Measurements from ENCODE around the gene SLC22A31. TPM values are rescaled to one million over a fixed set of nuclear protein-coding genes. Genes with fewer than 3 reads are reported as not detected.
A peak's percentile ranks its signal among the peaks of the same experiment; 100 is the strongest.

SLC22A31 gene
- total RNA-seq, 2 donors from 2014 or later: 0.75 TPM; not detected in 1

- Histone ChIP-seq H3K27ac (no peak overlapping the region), H3K4me1 (peaks cover 0 to 31% of the 10 kb centered on the region in 2 donors), H3K4me3 (no peak overlapping the region), H3K9me3 (no peaks in the 10 kb centered on the region), H3K27me3 (no peaks in the 10 kb centered on the region), H3K36me3 (peaks cover 1% of the 10 kb centered on the region)
- no peak for DNase-seq (ENCODE audit: low spot score)
- no peak for TF ChIP-seq CTCF (IDR thresholded peaks at IDR 0.05)
These were observed 43.3 kb downstream of the SLC22A31 start for GRCh38 chr16:89156740-89157645.

DNA sequence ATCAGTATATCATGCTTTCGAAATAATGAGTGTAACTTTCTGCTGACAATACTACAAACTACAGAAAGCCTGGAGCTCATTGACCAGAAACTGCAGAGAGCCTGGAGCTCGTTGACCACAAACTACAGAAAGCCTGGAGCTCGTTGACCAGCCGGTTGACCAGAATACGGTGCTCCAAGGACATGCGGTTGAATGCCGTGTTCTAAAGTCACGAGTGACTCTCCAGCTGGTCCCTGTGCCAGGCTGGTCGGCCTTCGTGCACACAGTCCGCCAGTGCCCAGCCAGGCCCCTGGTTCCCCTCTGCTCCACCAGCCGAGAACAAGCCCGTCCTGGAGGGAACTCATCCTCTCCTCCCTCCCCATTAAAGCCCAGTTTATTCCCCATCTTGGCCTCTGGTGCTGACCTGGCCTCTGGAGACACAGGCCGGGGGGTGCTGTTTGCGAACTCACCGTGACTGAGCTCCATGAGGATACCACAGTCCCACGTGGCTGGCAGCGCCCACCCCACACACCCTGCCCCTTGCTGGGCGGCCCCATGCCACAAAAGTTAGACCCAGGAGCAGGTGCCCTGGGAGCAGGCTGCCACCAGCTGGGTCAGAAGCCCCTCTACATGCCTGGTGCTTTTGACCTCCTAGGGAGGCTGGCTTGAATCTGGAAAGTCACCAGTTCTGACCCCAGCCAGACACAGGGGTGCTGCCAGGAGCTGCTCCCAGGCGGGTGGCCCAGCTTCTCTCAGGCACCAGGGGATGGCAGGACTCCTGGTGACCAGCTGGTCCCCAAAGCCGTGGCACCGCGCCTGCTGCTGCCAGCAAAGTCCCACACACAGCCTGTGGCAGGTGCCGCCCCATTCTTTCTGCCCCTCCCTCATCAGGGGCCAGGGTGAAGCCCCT lies 44.2 kb downstream of the SLC22A31 start:
- peaks cover 0 to 31% of the 10 kb centered on the region in 2 donors for H3K4me1 ChIP-seq
- no peak for TF ChIP-seq CTCF (IDR thresholded peaks at IDR 0.05)
- peak overlapping the region in 1 of 2 donors; percentile 20 for H3K27ac ChIP-seq
- DNase-seq (ENCODE audit: low spot score): no peak
- no peaks in the 10 kb centered on the region for H3K9me3 ChIP-seq
- H3K4me3 ChIP-seq: no peak overlapping the region
- peaks cover 9% of the 10 kb centered on the region for H3K36me3 ChIP-seq
- H3K27me3 ChIP-seq: no peaks in the 10 kb centered on the region

DNA sequence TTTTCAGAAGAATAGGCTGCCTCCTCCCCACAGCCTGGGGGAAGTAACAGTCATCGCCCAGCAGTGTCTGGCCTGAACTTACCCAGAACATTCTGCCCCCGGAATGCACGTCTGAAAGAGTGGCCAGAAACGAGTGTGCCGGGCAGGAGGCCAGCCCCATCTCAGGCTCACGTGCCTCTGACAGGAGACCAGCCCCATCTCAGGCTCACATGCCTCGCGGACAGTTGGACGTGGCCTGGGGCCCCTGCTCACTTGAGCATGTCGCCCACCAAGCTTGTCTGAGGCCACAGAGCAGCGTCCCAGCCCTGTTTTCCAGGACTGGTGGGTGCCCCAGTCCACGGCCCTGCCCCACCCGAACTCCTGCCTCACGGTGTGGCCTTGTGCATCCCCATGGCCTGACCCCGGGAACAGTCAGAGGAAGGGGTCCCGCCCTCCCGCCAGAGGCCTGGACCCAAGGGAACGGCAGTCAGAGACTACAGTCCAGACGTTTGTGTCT lies 45.1 kb downstream of the SLC22A31 start:
- TF ChIP-seq CTCF (IDR thresholded peaks at IDR 0.05): no peak
- Histone ChIP-seq H3K27me3 (no peaks in the 10 kb centered on the region), H3K27ac (peak overlapping the region in 1 of 2 donors; percentile 20), H3K4me1 (peaks cover 0 to 31% of the 10 kb centered on the region in 2 donors), H3K4me3 (no peak overlapping the region), H3K36me3 (peaks cover 18% of the 10 kb centered on the region), H3K9me3 (no peaks in the 10 kb centered on the region)
- DNase-seq (ENCODE audit: low spot score): peak; percentile 81

GRCh38 chr16:89154390-89155183 lies 45.8 kb downstream of the SLC22A31 start:
- Histone ChIP-seq H3K36me3 (peaks cover 23% of the 10 kb centered on the region), H3K4me3 (no peak overlapping the region), H3K27me3 (no peaks in the 10 kb centered on the region), H3K4me1 (peaks cover 0 to 31% of the 10 kb centered on the region in 2 donors), H3K27ac (peak overlapping the region in 1 of 2 donors; percentile 26), H3K9me3 (peaks cover 0 to under 1% of the 10 kb centered on the region in 2 donors)
- DNase-seq (ENCODE audit: low spot score): no peak
- no peak for TF ChIP-seq CTCF (IDR thresholded peaks at IDR 0.05)

DNA sequence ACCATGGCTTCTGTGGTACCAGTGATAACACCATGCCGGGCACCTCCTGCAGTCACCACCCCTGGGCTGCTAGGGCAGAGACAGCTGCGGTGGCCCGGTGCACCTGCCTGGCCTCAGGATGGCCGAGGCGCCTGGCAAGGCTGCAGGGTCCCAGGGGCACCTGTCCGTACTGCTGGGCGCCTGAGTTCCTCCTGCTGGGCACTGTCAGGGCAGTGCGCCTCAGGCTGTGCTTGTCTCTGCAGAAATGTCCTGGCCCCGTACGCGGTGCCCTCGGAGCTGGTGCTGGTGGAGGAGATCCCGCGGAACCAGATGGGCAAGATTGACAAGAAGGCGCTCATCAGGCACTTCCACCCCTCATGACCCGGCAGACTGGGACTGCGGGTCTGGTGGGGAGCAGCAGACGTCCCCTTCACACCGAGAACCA lies 46.5 kb downstream of the SLC22A31 start:
- DNase-seq (ENCODE audit: low spot score): no peak
- no peak overlapping the region for H3K4me3 ChIP-seq

More for the DNA sequence above, 46.5 kb downstream of the SLC22A31 start:
- H3K4me1 ChIP-seq: peaks cover 0 to 31% of the 10 kb centered on the region in 2 donors
- peaks cover 23% of the 10 kb centered on the region for H3K36me3 ChIP-seq
- H3K9me3 ChIP-seq: peaks cover 0 to 7% of the 10 kb centered on the region in 2 donors
- H3K27ac ChIP-seq: no peak overlapping the region
- TF ChIP-seq CTCF (IDR thresholded peaks at IDR 0.05): no peak
- no peaks in the 10 kb centered on the region for H3K27me3 ChIP-seq

Data from right atrium auricular region (tissue), 2 donors.